MM.1S (cell line): ENCODE data around the gene FOXP1.

Experiments used
- EZH2 ChIP-seq: fragments of 300-600 bp; sonication (generic); optimal IDR thresholded peaks from 2 replicates; pipeline ENCODE3; 2017; ENCODE audit warnings: low read depth, mild to moderate bottlenecking, antibody characterized with exemption, low read length, mixed read lengths
- EZH2phosphoT487 ChIP-seq: fragments of 300-600 bp; sonication (generic); IDR thresholded peaks from 2 replicates; pipeline ENCODE4 v1.6.1; 2018; ENCODE audit warnings: antibody characterized with exemption, low read length
- TF ChIP-seq, protein P1 (sequence below): fragments of 300-600 bp; sonication (generic); IDR thresholded peaks from 2 replicates; pipeline ENCODE4 v1.5.1; 2016; ENCODE audit warnings: antibody characterized with exemption, low read length, mixed read lengths

DNA sequence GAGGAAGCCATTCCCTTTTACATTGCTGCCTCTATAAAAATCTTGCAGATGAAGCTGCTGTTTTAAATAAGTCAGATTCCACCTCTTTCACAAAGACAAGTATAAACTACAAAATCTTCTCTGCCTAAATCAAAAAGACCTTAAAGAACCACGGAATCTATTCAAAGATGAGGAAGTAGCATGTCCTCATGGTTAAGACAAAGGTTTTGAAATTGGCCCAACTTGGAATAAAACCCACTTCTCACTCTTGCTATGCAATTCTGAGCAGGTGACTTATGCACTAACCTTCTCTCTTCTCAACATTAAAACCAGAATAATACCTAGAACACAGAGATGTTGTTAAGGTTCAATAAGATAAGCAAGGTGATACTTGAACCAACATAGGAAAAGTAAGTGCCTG, 97.6 kb downstream of the FOXP1 start:
- TF ChIP-seq EZH2phosphoT487 = no peak
- TF ChIP-seq, protein P1, sequence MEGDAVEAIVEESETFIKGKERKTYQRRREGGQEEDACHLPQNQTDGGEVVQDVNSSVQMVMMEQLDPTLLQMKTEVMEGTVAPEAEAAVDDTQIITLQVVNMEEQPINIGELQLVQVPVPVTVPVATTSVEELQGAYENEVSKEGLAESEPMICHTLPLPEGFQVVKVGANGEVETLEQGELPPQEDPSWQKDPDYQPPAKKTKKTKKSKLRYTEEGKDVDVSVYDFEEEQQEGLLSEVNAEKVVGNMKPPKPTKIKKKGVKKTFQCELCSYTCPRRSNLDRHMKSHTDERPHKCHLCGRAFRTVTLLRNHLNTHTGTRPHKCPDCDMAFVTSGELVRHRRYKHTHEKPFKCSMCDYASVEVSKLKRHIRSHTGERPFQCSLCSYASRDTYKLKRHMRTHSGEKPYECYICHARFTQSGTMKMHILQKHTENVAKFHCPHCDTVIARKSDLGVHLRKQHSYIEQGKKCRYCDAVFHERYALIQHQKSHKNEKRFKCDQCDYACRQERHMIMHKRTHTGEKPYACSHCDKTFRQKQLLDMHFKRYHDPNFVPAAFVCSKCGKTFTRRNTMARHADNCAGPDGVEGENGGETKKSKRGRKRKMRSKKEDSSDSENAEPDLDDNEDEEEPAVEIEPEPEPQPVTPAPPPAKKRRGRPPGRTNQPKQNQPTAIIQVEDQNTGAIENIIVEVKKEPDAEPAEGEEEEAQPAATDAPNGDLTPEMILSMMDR = no peak
- TF ChIP-seq EZH2 = no peak
